Activated naive CD8-positive, alpha-beta T cell treated with anti-CD3 and anti-CD28 coated beads, Interleukin-2, amount 50 U/mL, for 24 hours (primary cell): ENCODE measurements around the gene CFAP74.

Source experiments
- ATAC-seq: fragments of 150-1000 bp; cut with Tn5 transposase; one replicate; pipeline ENCODE4 v1.10.0; 2021
- DNase-seq: peaks from one replicate; pipeline ENCODE4 v3.0.0; 2021
- H3K27ac Mint-ChIP-seq: one replicate; pipeline ENCODE4 v1.8.0; 2021; ENCODE audit warnings: mild to moderate bottlenecking, mixed read lengths
- H3K27me3 Mint-ChIP-seq: one replicate; pipeline ENCODE4 v1.8.0; 2021; ENCODE audit warnings: mixed read lengths
- H3K36me3 Mint-ChIP-seq: one replicate; pipeline ENCODE4 v1.8.0; 2021; ENCODE audit warnings: low read depth, mixed read lengths
- H3K4me1 Mint-ChIP-seq: one replicate; pipeline ENCODE4 v1.8.0; 2021; ENCODE audit warnings: mixed read lengths
- H3K4me3 Mint-ChIP-seq: one replicate; pipeline ENCODE4 v1.8.0; 2021; ENCODE audit warnings: mild to moderate bottlenecking, moderate library complexity, mixed read lengths
- H3K9me3 Mint-ChIP-seq: one replicate; pipeline ENCODE4 v1.8.0; 2021; ENCODE audit warnings: mixed read lengths

CFAP74 gene

GRCh38 chr1:1924386-1924785 lies 79.2 kb downstream of the CFAP74 start:
- ATAC-seq (no peak), DNase-seq (no peak)
- Mint-ChIP-seq H3K4me3 (no peak overlapping the region), H3K4me1 (peaks cover 2% of the 10 kb centered on the region), H3K27me3 (no peaks in the 10 kb centered on the region), H3K36me3 (no peaks in the 10 kb centered on the region), H3K27ac (no peak overlapping the region), H3K9me3 (no peaks in the 10 kb centered on the region)

GRCh38 chr1:1922956-1923833 lies 80.4 kb downstream of the CFAP74 start:
- no peak for ATAC-seq
- peaks cover 2% of the 10 kb centered on the region for H3K4me1 Mint-ChIP-seq
- no peak overlapping the region for H3K27ac Mint-ChIP-seq
- H3K9me3 Mint-ChIP-seq: no peaks in the 10 kb centered on the region
- no peaks in the 10 kb centered on the region for H3K27me3 Mint-ChIP-seq
- no peak for DNase-seq
- no peak overlapping the region for H3K4me3 Mint-ChIP-seq
- H3K36me3 Mint-ChIP-seq: no peaks in the 10 kb centered on the region

DNA sequence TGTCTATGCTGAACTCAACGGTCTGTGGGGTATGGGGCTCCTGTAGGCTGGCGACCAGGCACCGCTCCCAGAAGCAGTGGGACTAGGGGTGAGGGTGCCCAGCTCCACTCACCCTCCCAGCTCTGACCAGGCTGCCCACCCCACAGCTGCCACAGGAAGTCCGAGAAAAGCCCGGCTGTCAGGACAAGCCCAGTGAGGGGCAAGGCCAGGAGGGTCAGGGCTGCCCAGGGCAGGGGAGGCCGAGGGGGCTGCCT lies 81.0 kb downstream of the CFAP74 start:
- Mint-ChIP-seq H3K27me3 (no peaks in the 10 kb centered on the region), H3K4me1 (peaks cover 2% of the 10 kb centered on the region), H3K9me3 (no peaks in the 10 kb centered on the region), H3K27ac (no peak overlapping the region), H3K36me3 (no peaks in the 10 kb centered on the region), H3K4me3 (no peak overlapping the region)
- DNase-seq (no peak), ATAC-seq (no peak)

- H3K9me3 Mint-ChIP-seq: no peaks in the 10 kb centered on the region
- H3K27ac Mint-ChIP-seq: no peak overlapping the region
- H3K27me3 Mint-ChIP-seq: no peaks in the 10 kb centered on the region
- H3K4me1 Mint-ChIP-seq: peaks cover 2% of the 10 kb centered on the region
- no peak overlapping the region for H3K4me3 Mint-ChIP-seq
- ATAC-seq: no peak
- no peaks in the 10 kb centered on the region for H3K36me3 Mint-ChIP-seq
- no peak for DNase-seq
Observed at GRCh38 chr1:1921901-1922701, 81.5 kb downstream of the CFAP74 start.

- H3K27ac Mint-ChIP-seq: no peak overlapping the region
- no peaks in the 10 kb centered on the region for H3K27me3 Mint-ChIP-seq
- DNase-seq (no peak), ATAC-seq (no peak)
- no peaks in the 10 kb centered on the region for H3K36me3 Mint-ChIP-seq
- no peaks in the 10 kb centered on the region for H3K9me3 Mint-ChIP-seq
- H3K4me1 Mint-ChIP-seq: peaks cover 2% of the 10 kb centered on the region
- H3K4me3 Mint-ChIP-seq: no peak overlapping the region
Observed at GRCh38 chr1:1921459-1921862, 82.1 kb downstream of the CFAP74 start.

DNA sequence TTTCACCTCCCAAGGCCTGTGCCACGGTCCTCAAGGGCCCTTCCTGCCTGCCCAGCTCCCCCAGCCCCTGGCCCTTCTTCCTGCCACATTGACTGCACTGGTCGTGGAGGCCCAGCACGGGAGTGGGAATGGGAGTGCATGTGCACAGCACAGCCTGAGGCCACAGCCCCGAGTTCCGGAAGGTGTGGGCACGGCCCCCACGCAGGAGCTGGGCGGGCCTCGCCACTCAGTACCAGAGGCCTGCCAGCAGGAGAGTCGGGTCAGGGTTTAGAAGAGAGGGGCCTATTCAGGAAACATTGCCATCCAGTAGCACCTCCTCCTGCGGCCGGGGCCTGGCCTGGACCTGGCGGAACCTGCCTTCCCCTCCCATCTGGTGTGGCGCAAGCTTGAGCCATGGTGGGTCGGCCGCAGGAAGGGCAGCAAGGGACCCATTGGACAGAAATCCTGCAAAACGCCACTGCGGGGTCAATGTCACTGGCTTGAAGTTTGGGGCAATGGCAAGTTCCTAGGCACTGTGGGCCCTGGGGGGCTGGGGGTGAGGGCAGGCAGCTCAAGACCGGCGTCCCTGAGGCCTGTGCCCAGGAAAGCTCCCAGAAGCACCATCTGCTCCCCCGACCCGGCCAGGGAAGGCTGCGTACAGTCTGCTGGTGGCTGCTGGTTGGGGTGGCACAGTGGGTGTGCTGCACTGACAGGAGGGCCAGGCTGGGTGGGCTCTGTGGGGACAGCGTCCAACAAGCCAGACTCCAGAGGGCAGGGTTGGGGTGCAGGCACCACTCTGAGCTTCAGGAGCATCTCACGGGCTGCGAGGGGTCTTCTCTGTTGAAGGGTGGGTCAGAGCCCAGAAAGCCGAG lies 82.8 kb downstream of the CFAP74 start:
- DNase-seq: no peak

DNA sequence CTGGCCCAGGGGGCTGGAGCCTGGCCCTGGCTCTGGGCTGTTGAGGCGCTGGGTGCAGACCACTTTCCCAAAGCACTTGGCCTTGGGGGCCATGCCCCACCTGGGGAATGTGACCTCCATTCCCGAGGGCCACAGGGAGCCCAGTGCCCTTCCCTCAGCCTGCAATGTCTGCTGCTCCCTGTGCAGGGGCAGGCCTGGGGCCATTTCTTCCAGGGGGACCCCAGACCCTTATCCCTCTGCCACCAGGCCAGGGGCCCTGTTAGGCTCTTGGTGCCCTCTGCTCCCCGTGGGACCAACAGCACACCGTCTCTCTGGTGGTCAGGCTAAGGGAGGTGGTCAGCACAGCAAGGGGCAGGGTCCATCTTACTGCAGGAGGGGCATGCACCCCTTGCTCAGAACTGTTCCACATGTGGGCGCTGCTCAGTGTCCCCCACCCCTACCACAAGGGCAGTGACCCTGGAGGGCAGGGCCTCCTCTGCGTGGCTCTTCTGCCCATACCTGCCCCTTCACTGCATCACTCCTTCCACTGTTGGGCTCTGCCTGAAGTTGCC lies 83.5 kb downstream of the CFAP74 start:
- Mint-ChIP-seq H3K4me1 (peaks cover 2% of the 10 kb centered on the region), H3K27me3 (no peaks in the 10 kb centered on the region), H3K4me3 (no peak overlapping the region), H3K9me3 (no peaks in the 10 kb centered on the region), H3K36me3 (no peaks in the 10 kb centered on the region), H3K27ac (no peak overlapping the region)
- no peak for ATAC-seq
- DNase-seq: no peak

More for the DNA sequence above, 82.8 kb downstream of the CFAP74 start:
- no peak for ATAC-seq
- no peaks in the 10 kb centered on the region for H3K27me3 Mint-ChIP-seq
- H3K27ac Mint-ChIP-seq: no peak overlapping the region
- no peaks in the 10 kb centered on the region for H3K36me3 Mint-ChIP-seq
- no peak overlapping the region for H3K4me3 Mint-ChIP-seq
- H3K4me1 Mint-ChIP-seq: peaks cover 2% of the 10 kb centered on the region
- H3K9me3 Mint-ChIP-seq: no peaks in the 10 kb centered on the region

DNA sequence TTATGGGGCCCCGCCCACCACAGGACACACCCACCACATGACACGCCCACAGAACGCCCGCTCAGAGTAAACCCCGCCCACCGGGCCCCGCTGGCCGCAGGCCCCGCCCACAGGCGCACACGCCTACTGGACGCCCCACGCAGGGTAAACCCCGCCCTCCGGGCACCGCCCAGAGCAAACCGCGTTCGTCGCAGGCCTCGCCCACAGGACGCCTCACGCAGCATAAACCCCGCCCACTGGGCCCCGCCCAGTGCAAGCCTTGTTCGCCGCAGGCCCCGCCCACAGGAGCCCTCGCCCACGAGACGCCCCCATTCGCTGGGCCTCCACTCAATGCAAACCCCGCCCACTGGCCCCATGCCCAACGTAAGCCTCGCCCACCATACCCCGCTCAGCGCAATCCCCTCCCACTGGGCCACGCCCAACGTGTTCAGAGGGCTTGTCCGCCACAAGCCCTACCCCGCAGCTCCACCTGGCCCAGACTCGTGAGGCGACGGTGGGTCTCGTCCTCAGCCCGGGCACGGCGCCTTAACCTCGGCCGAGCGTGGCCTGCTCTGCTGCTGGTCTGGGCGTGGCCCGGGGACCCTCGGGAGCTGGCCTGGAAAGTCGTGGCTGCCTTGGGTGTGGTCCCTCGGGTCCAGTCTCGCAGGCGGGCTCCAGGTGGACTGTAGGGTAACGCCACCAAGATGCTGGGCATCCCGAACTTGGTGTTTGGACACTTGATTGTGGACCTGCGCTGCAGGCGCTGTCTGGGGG lies 84.1 kb downstream of the CFAP74 start:
- peak; percentile 77 for ATAC-seq
- Mint-ChIP-seq H3K4me1 (peaks cover 2% of the 10 kb centered on the region), H3K27me3 (no peaks in the 10 kb centered on the region), H3K27ac (no peak overlapping the region), H3K4me3 (peak overlapping the region; percentile 48), H3K9me3 (no peaks in the 10 kb centered on the region), H3K36me3 (no peaks in the 10 kb centered on the region)
- DNase-seq: peak; percentile 99

DNA sequence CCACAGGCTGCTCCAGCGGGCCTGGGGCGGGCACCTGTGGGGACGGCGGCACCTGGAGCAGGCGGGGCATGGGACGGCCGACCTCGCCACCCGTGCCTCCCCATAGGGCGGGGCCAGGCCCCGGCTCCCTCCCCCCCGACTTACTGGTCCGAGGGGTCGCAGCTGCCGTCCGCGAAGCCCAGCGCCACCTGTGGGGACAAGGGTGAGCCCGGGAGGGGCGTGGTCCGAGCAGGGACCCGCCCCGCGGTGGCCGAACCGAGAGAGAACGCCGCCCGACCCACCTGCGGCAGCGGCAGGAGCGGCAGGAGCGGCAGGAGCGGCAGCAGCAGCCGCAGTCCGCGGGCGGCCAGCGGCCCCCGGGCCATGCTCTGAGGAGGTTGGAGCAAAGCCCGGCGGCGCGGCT lies 84.7 kb downstream of the CFAP74 start, which contains the start of gene TMEM52:
Gene TMEM52 (minus strand): TSS at position 379 of the 403 bp plus-strand sequence. CDS start 14 bp downstream, at position 365.
- Mint-ChIP-seq H3K9me3 (no peaks in the 10 kb centered on the region), H3K27me3 (no peaks in the 10 kb centered on the region), H3K27ac (no peak within 1 kb of the TSS), H3K36me3 (no peaks in the 10 kb centered on the region), H3K4me1 (peaks cover 2% of the 10 kb centered on the region), H3K4me3 (peak within 1 kb of the TSS; percentile 49)
- ATAC-seq (peak; percentile 5), DNase-seq (no peak)

- Mint-ChIP-seq H3K27ac (no peak overlapping the region), H3K4me3 (peak overlapping the region; percentile 49)
Observed at GRCh38 chr1:1917995-1918900, 85.3 kb downstream of the CFAP74 start.

GRCh38 chr1:1917304-1917976 lies 86.1 kb downstream of the CFAP74 start:
- no peak for DNase-seq
- H3K4me1 Mint-ChIP-seq: peaks cover 2% of the 10 kb centered on the region
- no peak overlapping the region for H3K27ac Mint-ChIP-seq
- no peaks in the 10 kb centered on the region for H3K36me3 Mint-ChIP-seq
- no peaks in the 10 kb centered on the region for H3K9me3 Mint-ChIP-seq
- H3K27me3 Mint-ChIP-seq: no peaks in the 10 kb centered on the region
- no peak overlapping the region for H3K4me3 Mint-ChIP-seq
- ATAC-seq: no peak

More at GRCh38 chr1:1917995-1918900, 85.3 kb downstream of the CFAP74 start:
- Mint-ChIP-seq H3K36me3 (no peaks in the 10 kb centered on the region), H3K27me3 (no peaks in the 10 kb centered on the region), H3K4me1 (peaks cover 2% of the 10 kb centered on the region), H3K9me3 (no peaks in the 10 kb centered on the region)
- DNase-seq (no peak), ATAC-seq (no peak)

GRCh38 chr1:1916851-1917251 lies 86.7 kb downstream of the CFAP74 start:
- Mint-ChIP-seq H3K36me3 (no peaks in the 10 kb centered on the region), H3K9me3 (no peaks in the 10 kb centered on the region), H3K27me3 (no peaks in the 10 kb centered on the region), H3K4me3 (no peak overlapping the region), H3K27ac (no peak overlapping the region), H3K4me1 (peaks cover 2% of the 10 kb centered on the region)
- ATAC-seq (no peak), DNase-seq (no peak)
